Lung (tissue), 12 donors: ENCODE measurements around the gene MCTP1. TPM values are rescaled to one million over a fixed set of nuclear protein-coding genes. Genes with fewer than 3 reads are reported as not detected.

Source experiments
- ATAC-seq: fragments of 200-7000 bp; cut with Tn5 transposase; one replicate; pipeline ENCODE4 v1.9.1; 2020; ENCODE audit warnings: moderate number of reproducible peaks; ENCODE audit not compliant: insufficient read depth, low FRiP score
- DNase-seq, 3 donors: peaks; one replicate each; pipeline ENCODE4 v3.0.0-alpha.2; 2013 to 2017
- H3K27ac ChIP-seq, 2 donors: one replicate each; pipeline ENCODE4 v1.5.1; 2013; ENCODE audit warnings: mild to moderate bottlenecking in 2 of 2, moderate library complexity in 2 of 2, control low read depth in 1 of 2, inconsistent platforms in 1 of 2, low read depth in 1 of 2, low read length in 1 of 2
- H3K27me3 ChIP-seq, 3 donors: one replicate each; pipeline ENCODE4 v1.5.1; 2013; ENCODE audit warnings: low read length in 2 of 3; ENCODE audit not compliant: control insufficient read depth in 3 of 3, insufficient read depth in 3 of 3
- H3K36me3 ChIP-seq, 4 donors: one replicate each; pipeline ENCODE4 v1.5.1; 2013; ENCODE audit warnings: low read length in 4 of 4, mild to moderate bottlenecking in 1 of 4, moderate library complexity in 1 of 4; ENCODE audit not compliant: control insufficient read depth in 4 of 4, insufficient read depth in 4 of 4
- H3K4me1 ChIP-seq, 5 donors: one replicate each; pipeline ENCODE4 v1.5.1; 2013; ENCODE audit warnings: low read length in 5 of 5, mild to moderate bottlenecking in 2 of 5, moderate library complexity in 1 of 5; ENCODE audit not compliant: control insufficient read depth in 5 of 5, insufficient read depth in 5 of 5
- H3K4me3 ChIP-seq: one replicate; pipeline ENCODE4 v1.5.1; 2013; ENCODE audit warnings: mild to moderate bottlenecking, control low read depth, moderate library complexity
- H3K9ac ChIP-seq, 2 donors: one replicate each; pipeline ENCODE4 v1.5.1; 2013; ENCODE audit warnings: low read length in 2 of 2, control low read depth in 1 of 2; ENCODE audit not compliant: insufficient read depth in 1 of 2
- H3K9me3 ChIP-seq, 4 donors: one replicate each; pipeline ENCODE4 v1.5.1; 2013; ENCODE audit warnings: low read length in 3 of 4, mild to moderate bottlenecking in 1 of 4, moderate library complexity in 1 of 4; ENCODE audit not compliant: control insufficient read depth in 4 of 4, insufficient read depth in 3 of 4
- WGBS, 2 donors: extraction: QIAGEN DNeasy Blood & Tissue Kit; methylation state at CpG; one replicate each; pipeline ENCODE4 v1.1.7; 2013; 5-methylcytosine and 5-hydroxymethylcytosine counted together
- polyA plus RNA-seq, 2 donors: library from polyadenylated mRNA; stranded (reverse); fragments of 200-250 nt; gene quantifications; one replicate each; pipeline ENCODE4 v1.2.1, GENCODE V29; 2013
- total RNA-seq, 2 donors: library from RNA; depleted of rRNA in 1 of 2; stranded (reverse); fragments of >200 nt in 1 of 2; gene quantifications; one replicate each; pipeline ENCODE4 v1.2.1, GENCODE V29; 2014 to 2021
- TF ChIP-seq, protein P1 (sequence below): IDR thresholded peaks from 2 replicates; pipeline ENCODE4 v1.5.1; 2012; ENCODE audit warnings: mild to moderate bottlenecking; ENCODE audit errors: control extremely low read depth, extremely low read depth
- donor health status: control.
- donor health status: control.
- donor health status: Bipolar disorder and iron deficiency.
- donor health status: healthy.
- donor health status: DM: yes; HTN: yes; CAD: no.

Gene MCTP1
- total and polyA plus RNA-seq, 4 donors: 5.8 to 34.8 (median 27.4) TPM

- H3K27ac ChIP-seq: no peak overlapping the region
- ATAC-seq: peak; percentile 74
- H3K9me3 ChIP-seq: no peaks in the 10 kb centered on the region
- 1% methylated on average over 75 to 89 of the region's 89 CpGs for WGBS, 2 donors
- DNase-seq: peak; percentile 18 to 43 (median 38)
- H3K4me3 ChIP-seq: peak overlapping the region; percentile 55
- peaks cover 0 to 17% (median 2%) of the 10 kb centered on the region in 5 donors for H3K4me1 ChIP-seq
- no peaks in the 10 kb centered on the region for H3K36me3 ChIP-seq
- TF ChIP-seq, protein P1, sequence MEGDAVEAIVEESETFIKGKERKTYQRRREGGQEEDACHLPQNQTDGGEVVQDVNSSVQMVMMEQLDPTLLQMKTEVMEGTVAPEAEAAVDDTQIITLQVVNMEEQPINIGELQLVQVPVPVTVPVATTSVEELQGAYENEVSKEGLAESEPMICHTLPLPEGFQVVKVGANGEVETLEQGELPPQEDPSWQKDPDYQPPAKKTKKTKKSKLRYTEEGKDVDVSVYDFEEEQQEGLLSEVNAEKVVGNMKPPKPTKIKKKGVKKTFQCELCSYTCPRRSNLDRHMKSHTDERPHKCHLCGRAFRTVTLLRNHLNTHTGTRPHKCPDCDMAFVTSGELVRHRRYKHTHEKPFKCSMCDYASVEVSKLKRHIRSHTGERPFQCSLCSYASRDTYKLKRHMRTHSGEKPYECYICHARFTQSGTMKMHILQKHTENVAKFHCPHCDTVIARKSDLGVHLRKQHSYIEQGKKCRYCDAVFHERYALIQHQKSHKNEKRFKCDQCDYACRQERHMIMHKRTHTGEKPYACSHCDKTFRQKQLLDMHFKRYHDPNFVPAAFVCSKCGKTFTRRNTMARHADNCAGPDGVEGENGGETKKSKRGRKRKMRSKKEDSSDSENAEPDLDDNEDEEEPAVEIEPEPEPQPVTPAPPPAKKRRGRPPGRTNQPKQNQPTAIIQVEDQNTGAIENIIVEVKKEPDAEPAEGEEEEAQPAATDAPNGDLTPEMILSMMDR: no peak
- H3K27me3 ChIP-seq: peaks cover 0 to 60% (median 54%) of the 10 kb centered on the region in 3 donors
- no peak overlapping the region for H3K9ac ChIP-seq
Measured at GRCh38 chr5:95283761-95284571, 928 bp downstream of the MCTP1 start.

GRCh38 chr5:95283022-95283615 is 1.8 kb downstream of the MCTP1 start:
- TF ChIP-seq, protein P1: no peak
- no peak overlapping the region for H3K9ac ChIP-seq
- 24 to 26% methylated on average over 10 of the region's 10 CpGs for WGBS, 2 donors
- DNase-seq (peak in 1 of 3 donors; percentile 3), ATAC-seq (no peak)
- H3K36me3 ChIP-seq: no peaks in the 10 kb centered on the region
- H3K27me3 ChIP-seq: peaks cover 0 to 60% (median 54%) of the 10 kb centered on the region in 3 donors
- H3K27ac ChIP-seq: no peak overlapping the region
- H3K4me1 ChIP-seq: peaks cover 0 to 17% (median 2%) of the 10 kb centered on the region in 5 donors
- H3K9me3 ChIP-seq: no peaks in the 10 kb centered on the region
- H3K4me3 ChIP-seq: no peak overlapping the region

DNA sequence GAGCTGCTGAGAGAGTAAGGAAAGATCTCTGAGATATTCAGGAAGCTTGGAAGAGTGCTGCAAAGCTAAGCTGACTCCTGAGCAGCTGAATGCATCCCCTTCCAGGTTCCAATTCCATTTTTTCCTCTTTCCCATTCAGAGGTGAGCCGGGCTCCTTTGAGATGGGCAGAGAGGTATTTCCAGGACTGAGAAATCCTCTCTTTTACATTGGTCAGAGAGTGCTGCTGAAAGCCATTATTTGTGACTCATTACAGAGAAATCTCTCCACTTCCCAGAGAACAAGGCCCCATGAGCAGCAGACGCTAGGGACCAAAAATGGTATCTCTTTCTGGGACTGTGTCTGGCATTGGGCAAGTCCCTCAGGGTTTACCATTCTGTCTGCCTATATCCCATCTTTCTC is 3.7 kb downstream of the MCTP1 start:
- no peak overlapping the region for H3K27ac ChIP-seq
- H3K9me3 ChIP-seq: no peaks in the 10 kb centered on the region
- peaks cover 0 to 17% (median 2%) of the 10 kb centered on the region in 5 donors for H3K4me1 ChIP-seq
- DNase-seq (no peak), ATAC-seq (no peak)
- TF ChIP-seq, protein P1: no peak
- 74 to 94% methylated on average over 2 of the region's 2 CpGs for whole genome bisulfite sequencing, 2 donors
- no peak overlapping the region for H3K4me3 ChIP-seq
- H3K27me3 ChIP-seq: peaks cover 0 to 49% (median 44%) of the 10 kb centered on the region in 3 donors
- no peak overlapping the region for H3K9ac ChIP-seq
- H3K36me3 ChIP-seq: no peaks in the 10 kb centered on the region
